Measurements from ENCODE around the gene USP3. TPM values are rescaled to one million over a fixed set of nuclear protein-coding genes. Genes with fewer than 3 reads are reported as not detected.

Gene USP3
- total and polyA plus RNA-seq, 9 of the 15 experiments (the other 6 are each of a cell fraction or from before 2014, with no cell fraction given): 17.3 to 54.3 (median 34.8) TPM

DNA sequence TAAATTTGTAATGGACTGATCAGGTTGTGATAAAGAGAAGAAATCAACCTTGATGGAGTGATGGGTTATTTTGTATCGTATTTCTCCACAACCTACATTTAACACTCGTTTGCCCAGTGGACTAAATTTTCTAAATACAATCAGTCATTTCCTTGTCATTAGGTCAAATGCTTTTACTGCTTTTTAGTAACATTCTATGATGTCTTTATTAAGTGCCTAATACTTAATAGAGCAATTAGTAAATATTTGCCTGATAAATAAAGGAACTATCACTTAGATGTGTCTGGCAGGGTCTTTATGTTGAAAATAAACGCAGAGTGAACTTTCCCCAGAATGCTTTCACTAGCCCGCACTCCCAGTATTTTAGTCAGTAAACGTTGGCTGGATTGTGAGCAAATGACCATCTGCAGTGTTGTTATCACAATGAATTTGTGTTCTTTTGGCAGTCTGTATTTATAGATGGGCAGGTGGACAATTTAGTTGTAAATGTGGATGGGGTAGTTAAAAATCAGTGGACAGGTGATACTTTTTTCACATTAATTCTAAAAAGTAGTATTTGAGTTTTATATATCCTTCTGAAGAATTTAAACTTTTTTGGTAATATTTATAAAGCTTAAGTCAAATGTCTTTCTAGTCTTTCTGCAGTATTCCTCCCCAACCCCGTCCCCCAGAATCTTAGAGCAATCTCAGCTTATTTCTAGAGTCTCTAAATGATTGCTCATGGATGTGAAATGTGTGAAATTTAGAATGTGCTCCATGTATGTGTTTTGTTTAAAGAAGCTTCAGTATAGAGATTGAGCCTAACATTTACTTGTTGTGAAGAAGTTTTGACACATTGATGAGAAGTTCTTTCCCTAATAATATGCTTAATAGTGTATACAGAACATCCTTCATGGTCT, 4.9 kb downstream of the USP3 start (continued):
- TF ChIP-seq MCM7 (IDR thresholded peaks at IDR 0.05) (peak in 1 of 2 experiments; percentile 95; a peak in 2 of 4 replicates), ZNF217 (CRISPR knock-in tag; IDR thresholded peaks at IDR 0.05) (0 out of 2 replicates have a peak, but pooled peaks have one; percentile 62), KDM4B (IDR thresholded peaks at IDR 0.05; ENCODE audit: borderline replicate concordance in 2 of 2, low read depth in 1 of 2) (no peak), DACH1 (IDR thresholded peaks at IDR 0.05; ENCODE audit: partially characterized antibody) (peak; percentile 97), CREM (IDR thresholded peaks at IDR 0.05; ENCODE audit: low read depth) (no peak), SREBF2 (CRISPR knock-in tag; IDR thresholded peaks at IDR 0.05) (no peak), BRD9 (IDR thresholded peaks at IDR 0.05; ENCODE audit: low read depth, partially characterized antibody) (no peak), CBFA2T3 (IDR thresholded peaks at IDR 0.05) (peak; percentile 48), ZNF347 (CRISPR knock-in tag; IDR thresholded peaks at IDR 0.05; ENCODE audit: low read depth) (no peak), MCM3 (IDR thresholded peaks at IDR 0.05) (no peak), TCF7L2 (IDR thresholded peaks at IDR 0.05; ENCODE audit: low read depth, low read length) (no peak), ZNF444 (CRISPR knock-in tag; IDR thresholded peaks at IDR 0.05) (no peak), ZNF75A (CRISPR knock-in tag; IDR thresholded peaks at IDR 0.05) (no peak), NUFIP1 (IDR thresholded peaks at IDR 0.05; ENCODE audit: partially characterized antibody) (no peak)
- TF ChIP-seq, protein P1, sequence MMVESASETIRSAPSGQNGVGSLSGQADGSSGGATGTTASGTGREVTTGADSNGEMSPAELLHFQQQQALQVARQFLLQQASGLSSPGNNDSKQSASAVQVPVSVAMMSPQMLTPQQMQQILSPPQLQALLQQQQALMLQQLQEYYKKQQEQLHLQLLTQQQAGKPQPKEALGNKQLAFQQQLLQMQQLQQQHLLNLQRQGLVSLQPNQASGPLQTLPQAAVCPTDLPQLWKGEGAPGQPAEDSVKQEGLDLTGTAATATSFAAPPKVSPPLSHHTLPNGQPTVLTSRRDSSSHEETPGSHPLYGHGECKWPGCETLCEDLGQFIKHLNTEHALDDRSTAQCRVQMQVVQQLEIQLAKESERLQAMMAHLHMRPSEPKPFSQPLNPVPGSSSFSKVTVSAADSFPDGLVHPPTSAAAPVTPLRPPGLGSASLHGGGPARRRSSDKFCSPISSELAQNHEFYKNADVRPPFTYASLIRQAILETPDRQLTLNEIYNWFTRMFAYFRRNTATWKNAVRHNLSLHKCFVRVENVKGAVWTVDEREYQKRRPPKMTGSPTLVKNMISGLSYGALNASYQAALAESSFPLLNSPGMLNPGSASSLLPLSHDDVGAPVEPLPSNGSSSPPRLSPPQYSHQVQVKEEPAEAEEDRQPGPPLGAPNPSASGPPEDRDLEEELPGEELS (CRISPR knock-in tag; IDR thresholded peaks at IDR 0.05; ENCODE audit: borderline replicate concordance): peak; percentile 71; the same call in 1 of the 2 replicates
- TF ChIP-seq, protein P2, sequence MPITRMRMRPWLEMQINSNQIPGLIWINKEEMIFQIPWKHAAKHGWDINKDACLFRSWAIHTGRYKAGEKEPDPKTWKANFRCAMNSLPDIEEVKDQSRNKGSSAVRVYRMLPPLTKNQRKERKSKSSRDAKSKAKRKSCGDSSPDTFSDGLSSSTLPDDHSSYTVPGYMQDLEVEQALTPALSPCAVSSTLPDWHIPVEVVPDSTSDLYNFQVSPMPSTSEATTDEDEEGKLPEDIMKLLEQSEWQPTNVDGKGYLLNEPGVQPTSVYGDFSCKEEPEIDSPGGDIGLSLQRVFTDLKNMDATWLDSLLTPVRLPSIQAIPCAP (CRISPR knock-in tag; IDR thresholded peaks at IDR 0.05; ENCODE audit: borderline replicate concordance): 0 out of 2 replicates have a peak, but pooled peaks have one; percentile 50
- TF ChIP-seq, protein P3, sequence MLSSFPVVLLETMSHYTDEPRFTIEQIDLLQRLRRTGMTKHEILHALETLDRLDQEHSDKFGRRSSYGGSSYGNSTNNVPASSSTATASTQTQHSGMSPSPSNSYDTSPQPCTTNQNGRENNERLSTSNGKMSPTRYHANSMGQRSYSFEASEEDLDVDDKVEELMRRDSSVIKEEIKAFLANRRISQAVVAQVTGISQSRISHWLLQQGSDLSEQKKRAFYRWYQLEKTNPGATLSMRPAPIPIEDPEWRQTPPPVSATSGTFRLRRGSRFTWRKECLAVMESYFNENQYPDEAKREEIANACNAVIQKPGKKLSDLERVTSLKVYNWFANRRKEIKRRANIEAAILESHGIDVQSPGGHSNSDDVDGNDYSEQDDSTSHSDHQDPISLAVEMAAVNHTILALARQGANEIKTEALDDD (IDR thresholded peaks at IDR 0.05): peak; percentile 11; the same call in 1 of the 2 replicates
- TF ChIP-seq, protein P4, sequence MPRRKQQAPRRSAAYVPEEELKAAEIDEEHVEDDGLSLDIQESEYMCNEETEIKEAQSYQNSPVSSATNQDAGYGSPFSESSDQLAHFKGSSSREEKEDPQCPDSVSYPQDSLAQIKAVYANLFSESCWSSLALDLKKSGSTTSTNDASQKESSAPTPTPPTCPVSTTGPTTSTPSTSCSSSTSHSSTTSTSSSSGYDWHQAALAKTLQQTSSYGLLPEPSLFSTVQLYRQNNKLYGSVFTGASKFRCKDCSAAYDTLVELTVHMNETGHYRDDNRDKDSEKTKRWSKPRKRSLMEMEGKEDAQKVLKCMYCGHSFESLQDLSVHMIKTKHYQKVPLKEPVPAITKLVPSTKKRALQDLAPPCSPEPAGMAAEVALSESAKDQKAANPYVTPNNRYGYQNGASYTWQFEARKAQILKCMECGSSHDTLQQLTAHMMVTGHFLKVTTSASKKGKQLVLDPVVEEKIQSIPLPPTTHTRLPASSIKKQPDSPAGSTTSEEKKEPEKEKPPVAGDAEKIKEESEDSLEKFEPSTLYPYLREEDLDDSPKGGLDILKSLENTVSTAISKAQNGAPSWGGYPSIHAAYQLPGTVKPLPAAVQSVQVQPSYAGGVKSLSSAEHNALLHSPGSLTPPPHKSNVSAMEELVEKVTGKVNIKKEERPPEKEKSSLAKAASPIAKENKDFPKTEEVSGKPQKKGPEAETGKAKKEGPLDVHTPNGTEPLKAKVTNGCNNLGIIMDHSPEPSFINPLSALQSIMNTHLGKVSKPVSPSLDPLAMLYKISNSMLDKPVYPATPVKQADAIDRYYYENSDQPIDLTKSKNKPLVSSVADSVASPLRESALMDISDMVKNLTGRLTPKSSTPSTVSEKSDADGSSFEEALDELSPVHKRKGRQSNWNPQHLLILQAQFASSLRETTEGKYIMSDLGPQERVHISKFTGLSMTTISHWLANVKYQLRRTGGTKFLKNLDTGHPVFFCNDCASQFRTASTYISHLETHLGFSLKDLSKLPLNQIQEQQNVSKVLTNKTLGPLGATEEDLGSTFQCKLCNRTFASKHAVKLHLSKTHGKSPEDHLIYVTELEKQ (CRISPR knock-in tag; IDR thresholded peaks at IDR 0.05): no peak

Measured in K562 (cell line).